Panc1 (cell line): ENCODE results near the gene CSK. TPM values are rescaled to one million over a fixed set of nuclear protein-coding genes. Genes with fewer than 3 reads are reported as not detected.
A peak's percentile ranks its signal among the peaks of the same experiment; 100 is the strongest.

Source experiments
- ATAC-seq: fragments of 200-7000 bp; cut with Tn5 transposase; 2 replicates; pipeline ENCODE4 v1.9.1; 2020; ENCODE audit warnings: mild to moderate bottlenecking, moderate library complexity
- BruUV-seq: library from RNA; stranded (reverse); fragments of 400-500 nt; replicated peaks from 2 replicates; lab custom pipeline; 2021; lab: Mats Ljungman, UMichigan
- CTCF ChIA-PET: fragments of 300-600 bp; sonication (Branson Sonifier 250); formaldehyde crosslinking; loops from one replicate; lab custom pipeline; 2022; ENCODE audit warnings: antibody characterized with exemption; lab: Charles Lee
- POLR2A ChIA-PET: fragments of 300-600 bp; sonication (Branson Sonifier 250); formaldehyde crosslinking; loops from one replicate; lab custom pipeline; 2022; ENCODE audit warnings: antibody characterized with exemption; lab: Charles Lee
- DNase-seq: peaks from one replicate; pipeline ENCODE4 v3.0.0-alpha.2; 2010; ENCODE audit warnings: low read depth, low spot score
- H3K27ac ChIP-seq: 2 replicates; pipeline ENCODE4 v1.5.1; 2011; ENCODE audit warnings: mild to moderate bottlenecking, low read length, inconsistent platforms
- H3K27me3 ChIP-seq: fragments of 200-500 bp; sonication (Bioruptor generic); 2 replicates; pipeline ENCODE4 v1.6.0; 2014; ENCODE audit warnings: low read length, inconsistent platforms; ENCODE audit not compliant: control insufficient read depth, insufficient read depth
- H3K36me3 ChIP-seq: fragments of 200-500 bp; sonication (Bioruptor generic); 2 replicates; pipeline ENCODE4 v1.5.1; 2014; ENCODE audit warnings: inconsistent platforms, mild to moderate bottlenecking, low read length, moderate library complexity; ENCODE audit not compliant: control insufficient read depth, insufficient read depth
- H3K4me1 ChIP-seq: 2 replicates; pipeline ENCODE4 v1.5.1; 2011; ENCODE audit warnings: inconsistent platforms, mild to moderate bottlenecking, low read length, moderate library complexity; ENCODE audit not compliant: control insufficient read depth, insufficient read depth
- H3K4me3 ChIP-seq, 2 experiments: 2 replicates each; pipeline ENCODE4 v1.5.1; 2011 to 2012; ENCODE audit warnings: low read depth in 2 of 2, low read length in 2 of 2, mild to moderate bottlenecking in 2 of 2, inconsistent platforms in 1 of 2, moderate library complexity in 1 of 2
- H3K9me3 ChIP-seq: fragments of 200-500 bp; sonication (Bioruptor generic); 2 replicates; pipeline ENCODE4 v1.5.1; 2014; ENCODE audit warnings: low read depth, mild to moderate bottlenecking, inconsistent platforms, low read length, moderate library complexity; ENCODE audit not compliant: control insufficient read depth, insufficient read depth
- POLR2AphosphoS5 ChIP-seq: IDR thresholded peaks from 2 replicates; pipeline ENCODE4 v1.6.1; 2012; ENCODE audit warnings: mild to moderate bottlenecking, low read depth, low read length, moderate library complexity
- SIN3A ChIP-seq: IDR thresholded peaks from 2 replicates; pipeline ENCODE4 v1.6.1; 2012; ENCODE audit warnings: low read depth, mild to moderate bottlenecking, low read length, moderate library complexity, borderline replicate concordance; ENCODE audit not compliant: insufficient read depth
- TCF7L2 ChIP-seq: IDR thresholded peaks from 2 replicates; pipeline ENCODE4 v1.6.1; 2011; ENCODE audit warnings: mild to moderate bottlenecking, low read depth, low read length, inconsistent platforms
- in situ Hi-C: cut with HindIII; loops from 2 replicates; pipeline ENCODE4 v1.10.0; 2016; ENCODE audit warnings: low sequenced_read_pairs, low pct_unique_long_range_greater_than_20kb
- intact Hi-C: fragments of 100-400 bp; cut with micrococcal nuclease; formaldehyde crosslinking; loops from one replicate; pipeline ENCODE4 v1.10.0; 2022; ENCODE audit not compliant: unreplicated experiment
- total RNA-seq: library from RNA; stranded (reverse); gene quantifications from one replicate; pipeline ENCODE4 v1.2.1, GENCODE V29; 2021; ENCODE audit not compliant: unreplicated experiment
- TF ChIP-seq, protein P1 (sequence below), 2 experiments: IDR thresholded peaks; 2 replicates each; pipeline ENCODE4 v1.6.1; 2011 to 2012; ENCODE audit warnings: low read depth in 2 of 2, control low read depth in 1 of 2, low read length in 1 of 2, mild to moderate bottlenecking in 1 of 2, moderate library complexity in 1 of 2; ENCODE audit not compliant: insufficient read depth in 1 of 2
- TF ChIP-seq, protein P2 (sequence below): fragments of 450-650 bp; IDR thresholded peaks from 2 replicates; pipeline ENCODE4 v1.5.1; 2017; ENCODE audit warnings: mild to moderate bottlenecking

The CSK gene
- total RNA-seq, 1 experiment from 2014 or later, result 81.4 TPM

GRCh38 chr15:74767167-74768098 is 14.4 kb upstream of the CSK start:
- H3K4me3 ChIP-seq, result no peak overlapping the region
- no peak overlapping the region for H3K27ac ChIP-seq
- intact Hi-C loops, result loop anchor here (1.0 kb wide), 1 partner anchor 132 kb away; no protein-coding TSS in a partner anchor
- TF ChIP-seq, protein P1, sequence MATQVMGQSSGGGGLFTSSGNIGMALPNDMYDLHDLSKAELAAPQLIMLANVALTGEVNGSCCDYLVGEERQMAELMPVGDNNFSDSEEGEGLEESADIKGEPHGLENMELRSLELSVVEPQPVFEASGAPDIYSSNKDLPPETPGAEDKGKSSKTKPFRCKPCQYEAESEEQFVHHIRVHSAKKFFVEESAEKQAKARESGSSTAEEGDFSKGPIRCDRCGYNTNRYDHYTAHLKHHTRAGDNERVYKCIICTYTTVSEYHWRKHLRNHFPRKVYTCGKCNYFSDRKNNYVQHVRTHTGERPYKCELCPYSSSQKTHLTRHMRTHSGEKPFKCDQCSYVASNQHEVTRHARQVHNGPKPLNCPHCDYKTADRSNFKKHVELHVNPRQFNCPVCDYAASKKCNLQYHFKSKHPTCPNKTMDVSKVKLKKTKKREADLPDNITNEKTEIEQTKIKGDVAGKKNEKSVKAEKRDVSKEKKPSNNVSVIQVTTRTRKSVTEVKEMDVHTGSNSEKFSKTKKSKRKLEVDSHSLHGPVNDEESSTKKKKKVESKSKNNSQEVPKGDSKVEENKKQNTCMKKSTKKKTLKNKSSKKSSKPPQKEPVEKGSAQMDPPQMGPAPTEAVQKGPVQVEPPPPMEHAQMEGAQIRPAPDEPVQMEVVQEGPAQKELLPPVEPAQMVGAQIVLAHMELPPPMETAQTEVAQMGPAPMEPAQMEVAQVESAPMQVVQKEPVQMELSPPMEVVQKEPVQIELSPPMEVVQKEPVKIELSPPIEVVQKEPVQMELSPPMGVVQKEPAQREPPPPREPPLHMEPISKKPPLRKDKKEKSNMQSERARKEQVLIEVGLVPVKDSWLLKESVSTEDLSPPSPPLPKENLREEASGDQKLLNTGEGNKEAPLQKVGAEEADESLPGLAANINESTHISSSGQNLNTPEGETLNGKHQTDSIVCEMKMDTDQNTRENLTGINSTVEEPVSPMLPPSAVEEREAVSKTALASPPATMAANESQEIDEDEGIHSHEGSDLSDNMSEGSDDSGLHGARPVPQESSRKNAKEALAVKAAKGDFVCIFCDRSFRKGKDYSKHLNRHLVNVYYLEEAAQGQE (IDR thresholded peaks at IDR 0.05; ENCODE audit: insufficient read depth in 1 of 2, low read depth in 2 of 2, low read length in 1 of 2), result no peak
- TF ChIP-seq, protein P2, sequence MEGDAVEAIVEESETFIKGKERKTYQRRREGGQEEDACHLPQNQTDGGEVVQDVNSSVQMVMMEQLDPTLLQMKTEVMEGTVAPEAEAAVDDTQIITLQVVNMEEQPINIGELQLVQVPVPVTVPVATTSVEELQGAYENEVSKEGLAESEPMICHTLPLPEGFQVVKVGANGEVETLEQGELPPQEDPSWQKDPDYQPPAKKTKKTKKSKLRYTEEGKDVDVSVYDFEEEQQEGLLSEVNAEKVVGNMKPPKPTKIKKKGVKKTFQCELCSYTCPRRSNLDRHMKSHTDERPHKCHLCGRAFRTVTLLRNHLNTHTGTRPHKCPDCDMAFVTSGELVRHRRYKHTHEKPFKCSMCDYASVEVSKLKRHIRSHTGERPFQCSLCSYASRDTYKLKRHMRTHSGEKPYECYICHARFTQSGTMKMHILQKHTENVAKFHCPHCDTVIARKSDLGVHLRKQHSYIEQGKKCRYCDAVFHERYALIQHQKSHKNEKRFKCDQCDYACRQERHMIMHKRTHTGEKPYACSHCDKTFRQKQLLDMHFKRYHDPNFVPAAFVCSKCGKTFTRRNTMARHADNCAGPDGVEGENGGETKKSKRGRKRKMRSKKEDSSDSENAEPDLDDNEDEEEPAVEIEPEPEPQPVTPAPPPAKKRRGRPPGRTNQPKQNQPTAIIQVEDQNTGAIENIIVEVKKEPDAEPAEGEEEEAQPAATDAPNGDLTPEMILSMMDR, result no peak
- no peak for TF ChIP-seq SIN3A
- no peak for TF ChIP-seq TCF7L2
- no peak for TF ChIP-seq POLR2AphosphoS5
- DNase-seq (no peak), ATAC-seq (no peak)
- H3K4me1 ChIP-seq, result no peaks in the 10 kb centered on the region; the same call in 1 of the 2 replicates
- in situ Hi-C loops, result loop anchor here (25.0 kb wide), 1 partner anchor 130 kb away; no protein-coding TSS in a partner anchor
- POLR2A ChIA-PET, result no interaction called here
- H3K36me3 ChIP-seq, result no peaks in the 10 kb centered on the region
- CTCF ChIA-PET, result interaction anchor here (0.6 to 5.6 kb wide), 6 partner anchors 40 to 146 kb away, joined by 3 to 106 read pairs (median 5); no protein-coding TSS in a partner anchor
- no peaks in the 10 kb centered on the region for H3K27me3 ChIP-seq
- no peaks in the 10 kb centered on the region for H3K9me3 ChIP-seq
- no TSS peak for BruUV-seq

DNA sequence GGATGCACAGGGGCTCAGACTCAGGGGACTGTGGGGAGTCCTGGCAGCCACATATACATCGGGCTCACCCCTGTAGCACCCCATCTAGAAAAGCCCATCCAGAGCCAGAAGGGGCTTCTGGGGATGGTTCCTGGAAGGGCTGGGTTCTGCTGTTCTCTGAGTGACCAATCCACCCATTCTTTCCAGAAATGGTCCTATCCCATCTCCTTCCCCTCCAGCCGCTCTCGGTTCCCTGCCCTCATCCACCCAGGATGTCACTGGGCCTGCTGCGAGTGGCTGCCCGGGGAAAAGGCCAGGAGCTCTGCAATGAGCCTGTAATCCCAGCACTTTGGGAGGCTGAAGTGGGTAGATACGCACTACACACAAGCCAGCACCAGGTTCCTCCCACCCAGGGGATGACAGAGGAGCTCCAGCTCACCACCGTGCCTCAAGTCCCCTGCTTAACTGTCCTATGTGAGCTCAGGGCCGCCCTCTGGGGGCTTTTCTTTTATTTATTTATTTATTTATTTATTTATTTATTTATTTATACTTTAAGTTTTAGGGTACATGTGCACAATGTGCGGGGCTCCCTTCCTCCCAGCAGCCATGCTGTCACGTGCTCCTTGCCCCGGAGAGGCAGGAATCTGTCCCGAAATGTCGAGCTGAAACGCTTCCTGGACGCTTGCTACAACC is 13.6 kb upstream of the CSK start:
- Histone ChIP-seq H3K36me3 (no peaks in the 10 kb centered on the region), H3K27me3 (no peaks in the 10 kb centered on the region), H3K4me3 (no peak overlapping the region; a peak in 1 of 4 replicates), H3K27ac (no peak overlapping the region), H3K9me3 (no peaks in the 10 kb centered on the region), H3K4me1 (no peaks in the 10 kb centered on the region; the same call in 1 of the 2 replicates)
- in situ Hi-C loops, result loop anchor here (25.0 kb wide), 1 partner anchor 131 kb away; no protein-coding TSS in a partner anchor
- intact Hi-C loops, result loop anchor here (1.0 kb wide), 1 partner anchor 133 kb away; no protein-coding TSS in a partner anchor
- POLR2A ChIA-PET, result interaction anchor here (0.6 kb wide), 1 partner anchor 81 kb away, joined by 3 read pairs; no protein-coding TSS in a partner anchor
- CTCF ChIA-PET, result interaction anchor here (0.5 to 5.6 kb wide), 14 partner anchors 12 to 639 kb away, joined by 3 to 106 read pairs (median 4); partner anchors contain the start of gene CYP1A1
- TF ChIP-seq, protein P2, result no peak
- TF ChIP-seq TCF7L2 (no peak), POLR2AphosphoS5 (no peak), SIN3A (no peak)
- TF ChIP-seq, protein P1 (IDR thresholded peaks at IDR 0.05; ENCODE audit: insufficient read depth in 1 of 2, low read depth in 2 of 2, low read length in 1 of 2), result no peak
- ATAC-seq (peak; percentile 8; the same call in 1 of the 2 replicates), DNase-seq (no peak)
- no TSS peak for BruUV-seq
